ENCODE measurements around the gene DOHH. TPM values are rescaled to one million over a fixed set of nuclear protein-coding genes. Genes with fewer than 3 reads are reported as not detected.

The DOHH gene
- 10 to 100 TPM; 14.9 to 16.7 TPM for polyA plus RNA-seq

GRCh38 chr19:3500429-3501101 lies at the start of gene DOHH:
DOHH (minus strand) TSS chr19:3500674; CDS start chr19:3496814, 3,860 bp downstream.
- H3K27ac ChIP-seq (ENCODE audit: low read depth in 2 of 2, low read length in 1 of 2), result peak within 1 kb of the TSS; percentile 88 to 92
- peak within 1 kb of the TSS; percentile 93 to 95 for H3K4me3 ChIP-seq (ENCODE audit: low read depth in 1 of 2, low read length in 2 of 2)
- WGBS, 2 donors, result 0% methylated on average over 38 to 52 of the region's 52 CpGs
- no peaks in the 10 kb centered on the region for H3K9me3 ChIP-seq (ENCODE audit: control insufficient read depth in 2 of 2, insufficient read depth in 1 of 2, low read depth in 1 of 2, low read length in 1 of 2)
- peaks cover 3% of the 10 kb centered on the region in 2 donors for H3K4me1 ChIP-seq (ENCODE audit: control insufficient read depth in 2 of 2, insufficient read depth in 2 of 2, low read length in 1 of 2)
- no peaks in the 10 kb centered on the region for H3K27me3 ChIP-seq (ENCODE audit: control insufficient read depth in 1 of 2, insufficient read depth in 2 of 2, low read length in 2 of 2)
- peaks cover 0 to 10% of the 10 kb centered on the region in 2 donors for H3K36me3 ChIP-seq (ENCODE audit: control insufficient read depth in 2 of 2, insufficient read depth in 2 of 2, low read length in 1 of 2)

GRCh38 chr19:3549816-3550215 lies 49.3 kb upstream of the DOHH start:
- 87% methylated on average over 10 of the region's 10 CpGs for WGBS, 2 donors

GRCh38 chr19:3548606-3549005 lies 48.1 kb upstream of the DOHH start:
- Histone ChIP-seq H3K4me3 (ENCODE audit: low read depth in 1 of 2, low read length in 2 of 2) (no peak overlapping the region), H3K27ac (ENCODE audit: low read depth in 2 of 2, low read length in 1 of 2) (no peak overlapping the region), H3K36me3 (ENCODE audit: control insufficient read depth in 2 of 2, insufficient read depth in 2 of 2, low read length in 1 of 2) (peaks cover 0 to 23% of the 10 kb centered on the region in 2 donors), H3K4me1 (ENCODE audit: control insufficient read depth in 2 of 2, insufficient read depth in 2 of 2, low read length in 1 of 2) (peaks cover 0 to 2% of the 10 kb centered on the region in 2 donors), H3K9me3 (ENCODE audit: control insufficient read depth in 2 of 2, insufficient read depth in 1 of 2, low read depth in 1 of 2, low read length in 1 of 2) (peaks cover 0 to 2% of the 10 kb centered on the region in 2 donors), H3K27me3 (ENCODE audit: control insufficient read depth in 1 of 2, insufficient read depth in 2 of 2, low read length in 2 of 2) (no peaks in the 10 kb centered on the region)
- WGBS, 2 donors, result 81 to 82% methylated on average over 14 of the region's 14 CpGs

More at GRCh38 chr19:3549816-3550215, 49.3 kb upstream of the DOHH start:
- Histone ChIP-seq H3K4me3 (ENCODE audit: low read depth in 1 of 2, low read length in 2 of 2) (no peak overlapping the region), H3K27ac (ENCODE audit: low read depth in 2 of 2, low read length in 1 of 2) (no peak overlapping the region), H3K27me3 (ENCODE audit: control insufficient read depth in 1 of 2, insufficient read depth in 2 of 2, low read length in 2 of 2) (no peaks in the 10 kb centered on the region), H3K4me1 (ENCODE audit: control insufficient read depth in 2 of 2, insufficient read depth in 2 of 2, low read length in 1 of 2) (peaks cover 0 to 1% of the 10 kb centered on the region in 2 donors), H3K36me3 (ENCODE audit: control insufficient read depth in 2 of 2, insufficient read depth in 2 of 2, low read length in 1 of 2) (peaks cover 0 to 17% of the 10 kb centered on the region in 2 donors), H3K9me3 (ENCODE audit: control insufficient read depth in 2 of 2, insufficient read depth in 1 of 2, low read depth in 1 of 2, low read length in 1 of 2) (peaks cover 0 to 2% of the 10 kb centered on the region in 2 donors)

- H3K9me3 ChIP-seq (ENCODE audit: control insufficient read depth in 2 of 2, insufficient read depth in 1 of 2, low read depth in 1 of 2, low read length in 1 of 2), result peaks cover 0 to 2% of the 10 kb centered on the region in 2 donors
- H3K36me3 ChIP-seq (ENCODE audit: control insufficient read depth in 2 of 2, insufficient read depth in 2 of 2, low read length in 1 of 2), result peaks cover 0 to 23% of the 10 kb centered on the region in 2 donors
- no peaks in the 10 kb centered on the region for H3K27me3 ChIP-seq (ENCODE audit: control insufficient read depth in 1 of 2, insufficient read depth in 2 of 2, low read length in 2 of 2)
- H3K27ac ChIP-seq (ENCODE audit: low read depth in 2 of 2, low read length in 1 of 2), result no peak overlapping the region
- peaks cover 0 to 4% of the 10 kb centered on the region in 2 donors for H3K4me1 ChIP-seq (ENCODE audit: control insufficient read depth in 2 of 2, insufficient read depth in 2 of 2, low read length in 1 of 2)
- WGBS, 2 donors, result 80 to 81% methylated on average over 36 of the region's 36 CpGs
- H3K4me3 ChIP-seq (ENCODE audit: low read depth in 1 of 2, low read length in 2 of 2), result no peak overlapping the region
These were observed 47.4 kb upstream of the DOHH start for GRCh38 chr19:3547767-3548282.

- Histone ChIP-seq H3K36me3 (ENCODE audit: control insufficient read depth in 2 of 2, insufficient read depth in 2 of 2, low read length in 1 of 2) (peaks cover 0 to 23% of the 10 kb centered on the region in 2 donors), H3K4me1 (ENCODE audit: control insufficient read depth in 2 of 2, insufficient read depth in 2 of 2, low read length in 1 of 2) (peaks cover 0 to 4% of the 10 kb centered on the region in 2 donors)
- WGBS, 2 donors, result 83 to 86% methylated on average over 15 of the region's 15 CpGs
These were observed 46.8 kb upstream of the DOHH start for GRCh38 chr19:3547301-3547731.

GRCh38 chr19:3546119-3546518 lies 45.6 kb upstream of the DOHH start:
- Histone ChIP-seq H3K36me3 (ENCODE audit: control insufficient read depth in 2 of 2, insufficient read depth in 2 of 2, low read length in 1 of 2) (peaks cover 0 to 23% of the 10 kb centered on the region in 2 donors), H3K4me1 (ENCODE audit: control insufficient read depth in 2 of 2, insufficient read depth in 2 of 2, low read length in 1 of 2) (peaks cover 0 to 4% of the 10 kb centered on the region in 2 donors), H3K9me3 (ENCODE audit: control insufficient read depth in 2 of 2, insufficient read depth in 1 of 2, low read depth in 1 of 2, low read length in 1 of 2) (peaks cover 0 to 2% of the 10 kb centered on the region in 2 donors), H3K4me3 (ENCODE audit: low read depth in 1 of 2, low read length in 2 of 2) (no peak overlapping the region), H3K27ac (ENCODE audit: low read depth in 2 of 2, low read length in 1 of 2) (no peak overlapping the region), H3K27me3 (ENCODE audit: control insufficient read depth in 1 of 2, insufficient read depth in 2 of 2, low read length in 2 of 2) (no peaks in the 10 kb centered on the region)
- 85 to 90% methylated on average over 23 of the region's 23 CpGs for WGBS, 2 donors

More at GRCh38 chr19:3547301-3547731, 46.8 kb upstream of the DOHH start:
- Histone ChIP-seq H3K27ac (ENCODE audit: low read depth in 2 of 2, low read length in 1 of 2) (no peak overlapping the region), H3K4me3 (ENCODE audit: low read depth in 1 of 2, low read length in 2 of 2) (no peak overlapping the region), H3K9me3 (ENCODE audit: control insufficient read depth in 2 of 2, insufficient read depth in 1 of 2, low read depth in 1 of 2, low read length in 1 of 2) (peaks cover 0 to 2% of the 10 kb centered on the region in 2 donors), H3K27me3 (ENCODE audit: control insufficient read depth in 1 of 2, insufficient read depth in 2 of 2, low read length in 2 of 2) (no peaks in the 10 kb centered on the region)

- no peaks in the 10 kb centered on the region for H3K27me3 ChIP-seq (ENCODE audit: control insufficient read depth in 1 of 2, insufficient read depth in 2 of 2, low read length in 2 of 2)
- no peak overlapping the region for H3K27ac ChIP-seq (ENCODE audit: low read depth in 2 of 2, low read length in 1 of 2)
- H3K4me1 ChIP-seq (ENCODE audit: control insufficient read depth in 2 of 2, insufficient read depth in 2 of 2, low read length in 1 of 2), result peaks cover 0 to 4% of the 10 kb centered on the region in 2 donors
- no peak overlapping the region for H3K4me3 ChIP-seq (ENCODE audit: low read depth in 1 of 2, low read length in 2 of 2)
- 71 to 74% methylated on average over 10 of the region's 10 CpGs for WGBS, 2 donors
- peaks cover 0 to 2% of the 10 kb centered on the region in 2 donors for H3K9me3 ChIP-seq (ENCODE audit: control insufficient read depth in 2 of 2, insufficient read depth in 1 of 2, low read depth in 1 of 2, low read length in 1 of 2)
- peaks cover 0 to 23% of the 10 kb centered on the region in 2 donors for H3K36me3 ChIP-seq (ENCODE audit: control insufficient read depth in 2 of 2, insufficient read depth in 2 of 2, low read length in 1 of 2)
These were observed 45.2 kb upstream of the DOHH start for GRCh38 chr19:3545669-3546034.

- H3K4me1 ChIP-seq (ENCODE audit: control insufficient read depth in 2 of 2, insufficient read depth in 2 of 2, low read length in 1 of 2), result peaks cover 0 to 4% of the 10 kb centered on the region in 2 donors
- H3K4me3 ChIP-seq (ENCODE audit: low read depth in 1 of 2, low read length in 2 of 2), result no peak overlapping the region
- no peaks in the 10 kb centered on the region for H3K27me3 ChIP-seq (ENCODE audit: control insufficient read depth in 1 of 2, insufficient read depth in 2 of 2, low read length in 2 of 2)
- peaks cover 0 to 2% of the 10 kb centered on the region in 2 donors for H3K9me3 ChIP-seq (ENCODE audit: control insufficient read depth in 2 of 2, insufficient read depth in 1 of 2, low read depth in 1 of 2, low read length in 1 of 2)
- H3K36me3 ChIP-seq (ENCODE audit: control insufficient read depth in 2 of 2, insufficient read depth in 2 of 2, low read length in 1 of 2), result peaks cover 0 to 23% of the 10 kb centered on the region in 2 donors
- WGBS, 2 donors, result 55 to 59% methylated on average over 29 to 30 of the region's 30 CpGs
- no peak overlapping the region for H3K27ac ChIP-seq (ENCODE audit: low read depth in 2 of 2, low read length in 1 of 2)
These were observed 44.5 kb upstream of the DOHH start for GRCh38 chr19:3544742-3545668.

GRCh38 chr19:3544058-3544376 lies 43.5 kb upstream of the DOHH start:
- WGBS, 2 donors, result 79 to 86% methylated on average over 6 to 9 of the region's 9 CpGs
- Histone ChIP-seq H3K27ac (ENCODE audit: low read depth in 2 of 2, low read length in 1 of 2) (no peak overlapping the region), H3K36me3 (ENCODE audit: control insufficient read depth in 2 of 2, insufficient read depth in 2 of 2, low read length in 1 of 2) (peaks cover 0 to 23% of the 10 kb centered on the region in 2 donors), H3K9me3 (ENCODE audit: control insufficient read depth in 2 of 2, insufficient read depth in 1 of 2, low read depth in 1 of 2, low read length in 1 of 2) (peaks cover 0 to 2% of the 10 kb centered on the region in 2 donors), H3K4me1 (ENCODE audit: control insufficient read depth in 2 of 2, insufficient read depth in 2 of 2, low read length in 1 of 2) (peaks cover 0 to 4% of the 10 kb centered on the region in 2 donors), H3K4me3 (ENCODE audit: low read depth in 1 of 2, low read length in 2 of 2) (no peak overlapping the region), H3K27me3 (ENCODE audit: control insufficient read depth in 1 of 2, insufficient read depth in 2 of 2, low read length in 2 of 2) (no peaks in the 10 kb centered on the region)

Data from esophagus (tissue), 2 donors.